Measurements from ENCODE around the gene HIPK2. TPM values are rescaled to one million over a fixed set of nuclear protein-coding genes. Genes with fewer than 3 reads are reported as not detected.

Gene HIPK2
- total RNA-seq, 1 experiment from 2014 or later: 35.2 TPM

GRCh38 chr7:139640681-139641080 lies 137.1 kb downstream of the HIPK2 start:
- Histone ChIP-seq H3K4me3 (no peak overlapping the region), H3K9me2 (ENCODE audit: insufficient read depth) (no peaks in the 10 kb centered on the region), H3K36me3 (ENCODE audit: low read depth) (no peaks in the 10 kb centered on the region), H3K27me3 (ENCODE audit: insufficient read depth, low read depth) (no peaks in the 10 kb centered on the region), H3F3A (ENCODE audit: insufficient read depth, low read depth) (no peaks in the 10 kb centered on the region), H3K9me3 (ENCODE audit: insufficient read depth, low read depth) (no peaks in the 10 kb centered on the region), H3K4me2 (no peak overlapping the region), H2AFZ (no peak overlapping the region), H3K79me2 (ENCODE audit: low read depth) (no peaks in the 10 kb centered on the region), H3K27ac (no peak overlapping the region), H4K20me1 (ENCODE audit: insufficient read depth) (peaks cover 11% of the 10 kb centered on the region; the same call in 1 of the 2 replicates), H3K4me1 (replicated peaks; ENCODE audit: insufficient read depth) (no peaks in the 10 kb centered on the region)
- ChIA-PET CTCF (no interaction called here), POLR2A (ENCODE audit: unreplicated experiment) (interaction anchor here (0.8 kb wide), 1 partner anchor 575 kb away, joined by 8 read pairs; no protein-coding TSS in a partner anchor)
- intact Hi-C loops (cut with micrococcal nuclease; ENCODE audit: unreplicated experiment): no loop called here
- DNase-seq: no peak
- no TSS peak for BruUV-seq (replicated peaks)
- TF ChIP-seq, protein P1, sequence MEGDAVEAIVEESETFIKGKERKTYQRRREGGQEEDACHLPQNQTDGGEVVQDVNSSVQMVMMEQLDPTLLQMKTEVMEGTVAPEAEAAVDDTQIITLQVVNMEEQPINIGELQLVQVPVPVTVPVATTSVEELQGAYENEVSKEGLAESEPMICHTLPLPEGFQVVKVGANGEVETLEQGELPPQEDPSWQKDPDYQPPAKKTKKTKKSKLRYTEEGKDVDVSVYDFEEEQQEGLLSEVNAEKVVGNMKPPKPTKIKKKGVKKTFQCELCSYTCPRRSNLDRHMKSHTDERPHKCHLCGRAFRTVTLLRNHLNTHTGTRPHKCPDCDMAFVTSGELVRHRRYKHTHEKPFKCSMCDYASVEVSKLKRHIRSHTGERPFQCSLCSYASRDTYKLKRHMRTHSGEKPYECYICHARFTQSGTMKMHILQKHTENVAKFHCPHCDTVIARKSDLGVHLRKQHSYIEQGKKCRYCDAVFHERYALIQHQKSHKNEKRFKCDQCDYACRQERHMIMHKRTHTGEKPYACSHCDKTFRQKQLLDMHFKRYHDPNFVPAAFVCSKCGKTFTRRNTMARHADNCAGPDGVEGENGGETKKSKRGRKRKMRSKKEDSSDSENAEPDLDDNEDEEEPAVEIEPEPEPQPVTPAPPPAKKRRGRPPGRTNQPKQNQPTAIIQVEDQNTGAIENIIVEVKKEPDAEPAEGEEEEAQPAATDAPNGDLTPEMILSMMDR (conservative IDR thresholded peaks at IDR 0.05): no peak
- no peak for TF ChIP-seq EZH2 (IDR thresholded peaks at IDR 0.05; ENCODE audit: low read depth)

GRCh38 chr7:139639563-139639962 lies 138.2 kb downstream of the HIPK2 start:
- Histone ChIP-seq H3K27ac (no peak overlapping the region), H3K4me2 (no peak overlapping the region), H3F3A (ENCODE audit: insufficient read depth, low read depth) (no peaks in the 10 kb centered on the region), H2AFZ (no peak overlapping the region), H3K79me2 (ENCODE audit: low read depth) (no peaks in the 10 kb centered on the region), H3K4me3 (no peak overlapping the region), H3K4me1 (replicated peaks; ENCODE audit: insufficient read depth) (no peaks in the 10 kb centered on the region), H3K27me3 (ENCODE audit: insufficient read depth, low read depth) (no peaks in the 10 kb centered on the region), H3K9me3 (ENCODE audit: insufficient read depth, low read depth) (no peaks in the 10 kb centered on the region), H3K36me3 (ENCODE audit: low read depth) (no peaks in the 10 kb centered on the region), H4K20me1 (ENCODE audit: insufficient read depth) (peaks cover 11% of the 10 kb centered on the region; the same call in 1 of the 2 replicates), H3K9me2 (ENCODE audit: insufficient read depth) (no peaks in the 10 kb centered on the region)
- BruUV-seq (replicated peaks): no TSS peak
- ChIA-PET POLR2A (ENCODE audit: unreplicated experiment) (no interaction called here), CTCF (no interaction called here)
- intact Hi-C loops (cut with micrococcal nuclease; ENCODE audit: unreplicated experiment): no loop called here
- no peak for DNase-seq
- TF ChIP-seq, protein P1 (conservative IDR thresholded peaks at IDR 0.05): no peak
- TF ChIP-seq EZH2 (IDR thresholded peaks at IDR 0.05; ENCODE audit: low read depth): no peak

DNA sequence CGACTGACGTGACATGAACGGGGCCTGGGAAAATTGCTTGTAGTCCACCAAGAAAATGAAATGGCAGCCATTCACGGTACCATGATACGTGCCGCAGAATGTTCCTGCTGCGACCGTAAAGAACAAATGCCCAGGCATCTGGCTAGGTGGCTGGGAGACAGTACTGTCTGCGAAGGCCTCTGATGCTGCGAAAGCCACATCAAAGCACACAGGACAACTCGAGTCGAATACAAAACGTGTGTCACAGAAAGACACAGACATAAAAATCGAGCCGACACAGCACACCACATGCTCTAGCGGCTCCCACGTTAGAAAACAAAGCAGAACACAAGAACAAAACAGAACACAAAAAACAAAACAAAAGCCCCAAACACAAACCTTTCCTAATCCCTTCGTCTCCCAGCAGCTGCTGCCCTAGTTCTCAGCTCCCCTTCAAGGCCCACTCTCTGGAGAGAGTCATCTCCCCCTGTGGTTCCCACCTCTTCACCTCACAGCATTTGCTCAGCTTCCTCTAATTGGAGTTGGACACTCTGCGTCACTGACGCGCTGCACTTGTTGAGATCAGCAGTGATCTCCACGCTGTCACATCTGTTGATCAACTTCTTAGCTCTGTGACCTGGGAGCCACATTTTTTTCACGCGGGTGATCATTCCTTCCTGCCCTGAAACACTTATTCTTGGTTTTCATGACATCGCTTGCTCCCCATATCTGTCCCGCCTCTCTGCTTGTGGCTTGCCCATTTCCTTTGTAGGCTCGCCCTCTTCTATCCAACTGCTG lies 142.1 kb downstream of the HIPK2 start:
- Histone ChIP-seq H3K27me3 (ENCODE audit: insufficient read depth, low read depth) (no peaks in the 10 kb centered on the region), H3K9me3 (ENCODE audit: insufficient read depth, low read depth) (no peaks in the 10 kb centered on the region), H3K9me2 (ENCODE audit: insufficient read depth) (no peaks in the 10 kb centered on the region), H4K20me1 (ENCODE audit: insufficient read depth) (no peaks in the 10 kb centered on the region), H3K27ac (no peak overlapping the region), H3K79me2 (ENCODE audit: low read depth) (no peaks in the 10 kb centered on the region), H3K4me3 (no peak overlapping the region), H3F3A (ENCODE audit: insufficient read depth, low read depth) (no peaks in the 10 kb centered on the region), H3K4me2 (no peak overlapping the region), H3K36me3 (ENCODE audit: low read depth) (no peaks in the 10 kb centered on the region), H3K4me1 (replicated peaks; ENCODE audit: insufficient read depth) (no peaks in the 10 kb centered on the region), H2AFZ (no peak overlapping the region)
- TF ChIP-seq, protein P1 (conservative IDR thresholded peaks at IDR 0.05): no peak
- TF ChIP-seq EZH2 (IDR thresholded peaks at IDR 0.05; ENCODE audit: low read depth): no peak
- ChIA-PET POLR2A (ENCODE audit: unreplicated experiment) (interaction anchor here (0.7 kb wide), 1 partner anchor 148 kb away, joined by 13 read pairs; no protein-coding TSS in a partner anchor), CTCF (no interaction called here)
- BruUV-seq (replicated peaks): no TSS peak
- no peak for DNase-seq
- intact Hi-C loops (cut with micrococcal nuclease; ENCODE audit: unreplicated experiment): no loop called here
